OCI-LY1 (cell line): ENCODE measurements around the gene ZBTB21.

Experiments
- CTCF ChIP-seq: fragments of 200-600 bp; sonication (generic), shearing (Covaris generic); IDR thresholded peaks from 2 replicates; pipeline ENCODE4 v1.5.1; 2017; ENCODE audit warnings: mild to moderate bottlenecking, antibody characterized with exemption, low read length, moderate library complexity, mixed read lengths
- EZH2 ChIP-seq: fragments of 200-600 bp; sonication (generic), shearing (Covaris generic); IDR thresholded peaks from 2 replicates; pipeline ENCODE4 v1.8.0; 2017; ENCODE audit warnings: borderline replicate concordance, mixed run types, mild to moderate bottlenecking, antibody characterized with exemption, low read length, moderate library complexity, mixed read lengths

- no peak for TF ChIP-seq CTCF
- TF ChIP-seq EZH2 = no peak
These were observed 43.1 kb downstream of the ZBTB21 start for GRCh38 chr21:41966872-41967621.
